SK-N-SH (cell line): Measurements from ENCODE around the gene CLDN7. TPM values are rescaled to one million over a fixed set of nuclear protein-coding genes. Genes with fewer than 3 reads are reported as not detected.
A peak's percentile ranks its signal among the peaks of the same experiment; 100 is the strongest.

Source experiments
- CTCF ChIP-seq: fragments of 200-600 bp; sonication (generic); IDR thresholded peaks from 2 replicates; pipeline ENCODE4 v1.6.1; 2017; ENCODE audit warnings: antibody characterized with exemption, mild to moderate bottlenecking, moderate library complexity
- GATA2 ChIP-seq: sonication (generic); formaldehyde crosslinking; IDR thresholded peaks from 2 replicates; pipeline ENCODE4 v1.5.0; 2020; ENCODE audit warnings: mild to moderate bottlenecking, missing genetic modification reagents
- MXI1 ChIP-seq: IDR thresholded peaks from 2 replicates; pipeline ENCODE4 v1.6.1; 2012; ENCODE audit warnings: mild to moderate bottlenecking, low read depth, low read length, improper control_type of control experiment
- POLR2AphosphoS5 ChIP-seq: IDR thresholded peaks from 2 replicates; pipeline ENCODE4 v1.6.1; 2012; ENCODE audit warnings: low read depth, low read length
- RAD21 ChIP-seq: IDR thresholded peaks from 2 replicates; pipeline ENCODE4 v1.6.1; 2012; ENCODE audit warnings: mild to moderate bottlenecking, low read length
- REST ChIP-seq: IDR thresholded peaks from 2 replicates; pipeline ENCODE4 v1.6.1; 2012; ENCODE audit warnings: mild to moderate bottlenecking, low read depth, low read length, moderate library complexity
- RFX5 ChIP-seq: IDR thresholded peaks from 2 replicates; pipeline ENCODE4 v1.6.1; 2012; ENCODE audit warnings: mild to moderate bottlenecking, improper control_type of control experiment, low read length
- RXRA ChIP-seq: IDR thresholded peaks from 2 replicates; pipeline ENCODE4 v1.4.0; 2012; ENCODE audit warnings: low read depth, mild to moderate bottlenecking, borderline replicate concordance
- polyA plus RNA-seq, 3 experiments: library from polyadenylated mRNA; depleted of rRNA; stranded (reverse); fragments of >200 nt; gene quantifications; 2 replicates each; pipeline ENCODE4 v1.2.3, GENCODE V29; 2012
- TF ChIP-seq, protein P1 (sequence below): IDR thresholded peaks from 2 replicates; pipeline ENCODE4; 2012
- TF ChIP-seq, protein P2 (sequence below): fragments of 150-350 bp; IDR thresholded peaks from 2 replicates; pipeline ENCODE4 v1.6.1; 2016; ENCODE audit warnings: mild to moderate bottlenecking, low read depth, low read length

The CLDN7 gene
- polyA plus RNA-seq, 1 of the 3 experiments (the other 2 are of a cell fraction), result 5.0 TPM

DNA sequence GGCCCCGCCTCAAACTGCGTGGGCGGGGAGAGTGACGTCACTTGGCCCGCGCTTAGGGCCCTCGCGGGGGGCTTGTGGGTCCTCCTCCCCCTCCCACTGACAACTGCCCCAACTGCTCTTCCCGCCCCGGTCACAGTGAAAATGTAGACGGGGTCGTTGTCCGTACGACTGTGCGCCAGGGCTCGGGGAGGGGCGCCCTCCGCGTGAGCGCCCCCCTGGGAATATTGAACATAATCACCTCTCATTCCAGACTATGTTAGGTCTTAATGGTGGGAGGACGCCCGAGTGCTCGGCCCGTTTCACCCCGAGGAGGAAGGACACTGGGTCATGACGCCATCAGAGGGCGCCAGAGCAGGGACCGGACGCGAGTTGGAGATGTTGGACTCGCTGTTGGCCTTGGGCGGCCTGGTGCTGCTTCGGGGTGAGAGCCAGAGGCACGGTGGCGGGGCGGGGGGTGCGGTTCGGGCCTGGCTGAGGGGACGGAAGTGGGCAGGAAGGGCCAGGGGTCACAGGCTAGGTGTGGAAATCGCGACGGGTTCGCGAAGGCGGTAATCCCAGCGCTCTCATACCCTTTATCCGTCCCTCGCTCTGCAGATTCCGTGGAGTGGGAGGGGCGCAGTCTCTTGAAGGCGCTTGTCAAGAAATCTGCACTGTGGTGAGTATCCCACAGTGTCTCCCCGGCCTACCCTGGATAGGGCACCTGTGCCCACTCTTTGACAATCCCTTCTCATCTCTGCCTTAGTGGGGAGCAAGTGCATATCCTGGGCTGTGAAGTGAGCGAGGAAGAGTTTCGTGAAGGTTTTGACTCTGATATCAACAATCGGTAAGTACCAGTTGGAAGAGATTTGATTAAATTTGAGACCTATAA lies 9.9 kb downstream of the CLDN7 start, which contains the start of gene ELP5 (continued):
- TF ChIP-seq, protein P1, sequence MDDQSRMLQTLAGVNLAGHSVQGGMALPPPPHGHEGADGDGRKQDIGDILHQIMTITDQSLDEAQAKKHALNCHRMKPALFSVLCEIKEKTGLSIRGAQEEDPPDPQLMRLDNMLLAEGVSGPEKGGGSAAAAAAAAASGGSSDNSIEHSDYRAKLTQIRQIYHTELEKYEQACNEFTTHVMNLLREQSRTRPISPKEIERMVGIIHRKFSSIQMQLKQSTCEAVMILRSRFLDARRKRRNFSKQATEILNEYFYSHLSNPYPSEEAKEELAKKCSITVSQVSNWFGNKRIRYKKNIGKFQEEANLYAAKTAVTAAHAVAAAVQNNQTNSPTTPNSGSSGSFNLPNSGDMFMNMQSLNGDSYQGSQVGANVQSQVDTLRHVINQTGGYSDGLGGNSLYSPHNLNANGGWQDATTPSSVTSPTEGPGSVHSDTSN, result no peak
- no peak; the same call in 1 of the 2 replicates for TF ChIP-seq GATA2 (CRISPR knock-in tag)
- TF ChIP-seq POLR2AphosphoS5, result no peak
- no peak for TF ChIP-seq REST
- peak; percentile 38 for TF ChIP-seq RAD21
- TF ChIP-seq RXRA, result no peak
- TF ChIP-seq MXI1, result peak; percentile 48
- peak; percentile 46 for TF ChIP-seq CTCF
- TF ChIP-seq, protein P2, sequence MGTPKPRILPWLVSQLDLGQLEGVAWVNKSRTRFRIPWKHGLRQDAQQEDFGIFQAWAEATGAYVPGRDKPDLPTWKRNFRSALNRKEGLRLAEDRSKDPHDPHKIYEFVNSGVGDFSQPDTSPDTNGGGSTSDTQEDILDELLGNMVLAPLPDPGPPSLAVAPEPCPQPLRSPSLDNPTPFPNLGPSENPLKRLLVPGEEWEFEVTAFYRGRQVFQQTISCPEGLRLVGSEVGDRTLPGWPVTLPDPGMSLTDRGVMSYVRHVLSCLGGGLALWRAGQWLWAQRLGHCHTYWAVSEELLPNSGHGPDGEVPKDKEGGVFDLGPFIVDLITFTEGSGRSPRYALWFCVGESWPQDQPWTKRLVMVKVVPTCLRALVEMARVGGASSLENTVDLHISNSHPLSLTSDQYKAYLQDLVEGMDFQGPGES, result no peak
- TF ChIP-seq RFX5, result no peak
- TF ChIP-seq, all 33 proteins: peak for 11
